GM12891 (cell line): ENCODE results near the gene CDKN2D.

Experiments used
- POLR2AphosphoS5 ChIP-seq: IDR thresholded peaks from 2 replicates; pipeline ENCODE4 v1.6.1; 2011; ENCODE audit warnings: low read depth, low read length, control low read depth
- TAF1 ChIP-seq: IDR thresholded peaks from 2 replicates; pipeline ENCODE4 v1.6.1; 2011; ENCODE audit warnings: low read depth, low read length, control low read depth

DNA sequence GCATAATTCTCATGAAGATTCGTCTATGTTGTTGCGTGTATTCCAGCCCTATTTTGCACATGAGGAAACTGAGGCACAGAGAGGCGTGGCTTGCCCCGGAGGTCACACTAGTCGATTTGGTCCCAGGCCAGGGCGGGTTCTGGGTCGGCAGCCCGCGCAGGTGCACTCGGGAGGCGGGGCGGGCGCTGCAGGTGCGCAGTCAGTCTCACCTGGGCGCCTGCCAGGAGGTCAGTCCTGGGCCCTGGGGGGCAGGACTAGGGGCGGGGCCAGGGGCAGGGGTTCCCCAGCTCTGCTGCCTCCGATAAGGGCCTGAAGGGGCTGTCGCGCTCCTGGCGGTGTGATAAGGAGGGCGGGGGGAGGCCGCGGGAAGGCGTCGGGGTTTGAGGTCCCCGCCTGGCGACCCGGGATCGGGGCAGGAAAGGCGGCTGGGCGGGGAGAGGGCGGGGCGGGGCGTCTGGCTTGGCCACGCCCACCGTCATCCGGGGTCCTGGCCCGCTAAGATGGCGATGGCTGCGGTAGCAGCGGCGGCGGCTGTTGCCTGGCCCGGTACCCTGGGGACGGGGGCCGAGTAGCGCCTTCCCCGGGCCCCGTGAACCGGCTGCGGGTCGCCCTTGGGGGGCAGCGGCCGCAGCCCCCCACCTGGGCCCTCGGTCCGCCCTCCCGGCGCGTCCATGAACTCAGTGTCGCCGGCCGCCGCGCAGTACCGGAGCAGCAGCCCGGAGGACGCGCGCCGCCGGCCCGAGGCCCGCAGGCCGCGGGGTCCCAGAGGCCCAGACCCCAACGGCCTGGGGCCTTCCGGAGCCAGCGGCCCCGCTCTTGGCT lies 25.1 kb downstream of the CDKN2D start, which contains the start of gene ATG4D:
- TF ChIP-seq TAF1 = peak; percentile 88
- TF ChIP-seq POLR2AphosphoS5 = peak; percentile 53; the same call in 1 of the 2 replicates
